Fibroblast of lung (primary cell): Measurements from ENCODE around the gene PDZD4. TPM values are rescaled to one million over a fixed set of nuclear protein-coding genes. Genes with fewer than 3 reads are reported as not detected.

ENCODE experiments used
- DNase-seq, 2 donors: peaks; one replicate each; pipeline versions ENCODE4 v3.0.0 to v3.0.0-alpha.2; 2010; ENCODE audit warnings: low read depth in 2 of 2
- H2AFZ ChIP-seq: 2 replicates; pipeline ENCODE4 v1.5.1; 2012; ENCODE audit warnings: low read length, control low read depth, inconsistent platforms
- H3K27ac ChIP-seq: 2 replicates; pipeline ENCODE4 v1.5.1; 2011; ENCODE audit warnings: low read length, control low read depth; ENCODE audit not compliant: insufficient read depth
- H3K27me3 ChIP-seq: 2 replicates; pipeline ENCODE4 v1.5.1; 2011; ENCODE audit warnings: mild to moderate bottlenecking, low read length; ENCODE audit not compliant: control insufficient read depth, insufficient read depth
- H3K36me3 ChIP-seq: 2 replicates; pipeline ENCODE4 v1.5.1; 2011; ENCODE audit warnings: low read length; ENCODE audit not compliant: control insufficient read depth, insufficient read depth
- H3K4me1 ChIP-seq: 2 replicates; pipeline ENCODE4 v1.5.1; 2011; ENCODE audit warnings: low read length; ENCODE audit not compliant: control insufficient read depth, insufficient read depth; ENCODE audit errors: extremely low read depth
- H3K4me2 ChIP-seq: 2 replicates; pipeline ENCODE4 v1.5.1; 2011; ENCODE audit warnings: low read length, control low read depth; ENCODE audit not compliant: insufficient read depth; ENCODE audit errors: extremely low read depth
- H3K4me3 ChIP-seq, 4 experiments: fragments of 200-600 bp in 1 of 4; sonication (generic) in 1 of 4; replicated peaks in 1 of 4; 2 replicates each; pipeline ENCODE4 v1.5.1; 2011 to 2016; ENCODE audit warnings: low read length in 4 of 4, low read depth in 3 of 4, mild to moderate bottlenecking in 3 of 4, control low read depth in 2 of 4, inconsistent platforms in 1 of 4, mixed read lengths in 1 of 4; ENCODE audit not compliant: insufficient read depth in 1 of 4; ENCODE audit errors: control extremely low read depth in 1 of 4
- H3K79me2 ChIP-seq: 2 replicates; pipeline ENCODE4 v1.5.1; 2012; ENCODE audit warnings: mild to moderate bottlenecking, low read length, inconsistent platforms; ENCODE audit not compliant: control insufficient read depth, insufficient read depth
- H3K9ac ChIP-seq: 2 replicates; pipeline ENCODE4 v1.5.1; 2011; ENCODE audit warnings: mild to moderate bottlenecking, low read length, control low read depth; ENCODE audit not compliant: insufficient read depth
- H3K9me3 ChIP-seq: 2 replicates; pipeline ENCODE4 v1.5.1; 2012; ENCODE audit warnings: low read depth, low read length; ENCODE audit not compliant: control insufficient read depth, insufficient read depth
- H4K20me1 ChIP-seq: 2 replicates; pipeline ENCODE4 v1.5.1; 2011; ENCODE audit warnings: low read length; ENCODE audit not compliant: control insufficient read depth, insufficient read depth; ENCODE audit errors: extremely low read depth
- CTCF ChIP-seq, 2 donors: IDR thresholded peaks in 1 of 2; conservative IDR thresholded peaks in 1 of 2; 1 replicate in 1 of 2; 2 replicates in 1 of 2; pipeline ENCODE4 v1.5.1; 2011 to 2012; ENCODE audit warnings: low read length in 2 of 2, control low read depth in 1 of 2, inconsistent platforms in 1 of 2, low read depth in 1 of 2, mild to moderate bottlenecking in 1 of 2
- EZH2 ChIP-seq: IDR thresholded peaks from 2 replicates; pipeline ENCODE4 v1.5.1; 2012; ENCODE audit warnings: low read length, control low read depth, mild to moderate bottlenecking; ENCODE audit errors: missing control alignments
- polyA plus RNA-seq, 2 donors: library from polyadenylated mRNA; depleted of rRNA in 1 of 2; stranded (reverse) in 1 of 2; unstranded in 1 of 2; fragments of >200 nt; gene quantifications; 2 replicates each; pipeline ENCODE4 v1.2.1, GENCODE V29; 2011 to 2012; ENCODE audit warnings: missing spikeins in 1 of 2
- total RNA-seq: library from RNA; depleted of rRNA; stranded (reverse); fragments of >200 nt; gene quantifications from 2 replicates; pipeline ENCODE4 v1.2.1, GENCODE V29; 2014

The PDZD4 gene
- total and polyA plus RNA-seq, 2 donors (not counting 1 experiment from before 2014, with no cell fraction given): under 0.01 to 0.10 TPM

GRCh38 chrX:153772316-153773217 lies 57.8 kb downstream of the PDZD4 start:
- TF ChIP-seq EZH2 (no peak), CTCF (conservative IDR thresholded peaks at IDR 0.05 in 1 of 2, IDR thresholded peaks at IDR 0.05 in 1 of 2; ENCODE audit: low read depth in 1 of 2, low read length in 2 of 2) (no peak)
- Histone ChIP-seq H3K79me2 (no peaks in the 10 kb centered on the region), H3K9ac (no peak overlapping the region), H3K4me2 (no peak overlapping the region), H3K4me1 (no peaks in the 10 kb centered on the region), H2AFZ (no peak overlapping the region), H3K4me3 (no peak overlapping the region), H3K36me3 (no peaks in the 10 kb centered on the region), H3K27me3 (no peaks in the 10 kb centered on the region), H4K20me1 (no peaks in the 10 kb centered on the region), H3K9me3 (no peaks in the 10 kb centered on the region), H3K27ac (no peak overlapping the region)
- no peak for DNase-seq

GRCh38 chrX:153771415-153772315 lies 58.7 kb downstream of the PDZD4 start:
- Histone ChIP-seq H4K20me1 (no peaks in the 10 kb centered on the region), H3K27ac (no peak overlapping the region), H2AFZ (no peak overlapping the region), H3K9me3 (no peaks in the 10 kb centered on the region), H3K79me2 (no peaks in the 10 kb centered on the region), H3K36me3 (no peaks in the 10 kb centered on the region), H3K4me1 (peaks cover 2% of the 10 kb centered on the region), H3K4me3 (no peak overlapping the region), H3K4me2 (no peak overlapping the region), H3K27me3 (no peaks in the 10 kb centered on the region), H3K9ac (no peak overlapping the region)
- DNase-seq: no peak
- TF ChIP-seq CTCF (conservative IDR thresholded peaks at IDR 0.05 in 1 of 2, IDR thresholded peaks at IDR 0.05 in 1 of 2; ENCODE audit: low read depth in 1 of 2, low read length in 2 of 2) (no peak), EZH2 (no peak)
